ENCODE results near the gene NUAK1. TPM values are rescaled to one million over a fixed set of nuclear protein-coding genes. Genes with fewer than 3 reads are reported as not detected.

Gene NUAK1
- total RNA-seq, 1 donor from 2014 or later = not detected

- no peak overlapping the region for H3K27ac Mint-ChIP-seq
- DNase-seq (ENCODE audit: low spot score) = no peak
- no peak overlapping the region for H3K4me3 Mint-ChIP-seq
- H3K9me3 Mint-ChIP-seq = no peaks in the 10 kb centered on the region
- intact Hi-C loops (cut with micrococcal nuclease) = no loop called here
- H3K4me1 Mint-ChIP-seq (ENCODE audit: low read depth) = no peaks in the 10 kb centered on the region
- no peaks in the 10 kb centered on the region for H3K36me3 Mint-ChIP-seq (ENCODE audit: low read depth)
- peaks cover 11% of the 10 kb centered on the region for H3K27me3 Mint-ChIP-seq (ENCODE audit: insufficient read depth)
Observed at GRCh38 chr12:106086696-106087095, 52.1 kb downstream of the NUAK1 start.

- Mint-ChIP-seq H3K4me3 (no peak overlapping the region), H3K4me1 (ENCODE audit: low read depth) (no peaks in the 10 kb centered on the region), H3K9me3 (no peaks in the 10 kb centered on the region), H3K27ac (no peak overlapping the region), H3K27me3 (ENCODE audit: insufficient read depth) (peaks cover 9% of the 10 kb centered on the region), H3K36me3 (ENCODE audit: low read depth) (no peaks in the 10 kb centered on the region)
- intact Hi-C loops (cut with micrococcal nuclease) = no loop called here
- no peak for DNase-seq (ENCODE audit: low spot score)
Observed at GRCh38 chr12:106085213-106085612, 53.5 kb downstream of the NUAK1 start.

- H3K4me1 Mint-ChIP-seq (ENCODE audit: low read depth) = no peaks in the 10 kb centered on the region
- intact Hi-C loops (cut with micrococcal nuclease) = no loop called here
- H3K36me3 Mint-ChIP-seq (ENCODE audit: low read depth) = no peaks in the 10 kb centered on the region
- H3K27me3 Mint-ChIP-seq (ENCODE audit: insufficient read depth) = peaks cover 9% of the 10 kb centered on the region
- DNase-seq (ENCODE audit: low spot score) = no peak
- no peak overlapping the region for H3K4me3 Mint-ChIP-seq
- no peaks in the 10 kb centered on the region for H3K9me3 Mint-ChIP-seq
- H3K27ac Mint-ChIP-seq = no peak overlapping the region
Observed at GRCh38 chr12:106084759-106085158, 54.0 kb downstream of the NUAK1 start.

- Mint-ChIP-seq H3K4me1 (ENCODE audit: low read depth) (no peaks in the 10 kb centered on the region), H3K27me3 (ENCODE audit: insufficient read depth) (peaks cover 9% of the 10 kb centered on the region), H3K36me3 (ENCODE audit: low read depth) (no peaks in the 10 kb centered on the region), H3K27ac (no peak overlapping the region), H3K4me3 (no peak overlapping the region), H3K9me3 (no peaks in the 10 kb centered on the region)
- intact Hi-C loops (cut with micrococcal nuclease) = no loop called here
- DNase-seq (ENCODE audit: low spot score) = no peak
Observed at GRCh38 chr12:106084014-106084671, 54.6 kb downstream of the NUAK1 start.

GRCh38 chr12:106082216-106083175 lies 56.3 kb downstream of the NUAK1 start:
- no peaks in the 10 kb centered on the region for H3K9me3 Mint-ChIP-seq
- no peak overlapping the region for H3K4me3 Mint-ChIP-seq
- no peaks in the 10 kb centered on the region for H3K4me1 Mint-ChIP-seq (ENCODE audit: low read depth)
- no peaks in the 10 kb centered on the region for H3K36me3 Mint-ChIP-seq (ENCODE audit: low read depth)
- peaks cover 9% of the 10 kb centered on the region for H3K27me3 Mint-ChIP-seq (ENCODE audit: insufficient read depth)
- intact Hi-C loops (cut with micrococcal nuclease) = no loop called here
- no peak for DNase-seq (ENCODE audit: low spot score)
- no peak overlapping the region for H3K27ac Mint-ChIP-seq

- Mint-ChIP-seq H3K9me3 (no peaks in the 10 kb centered on the region), H3K4me3 (no peak overlapping the region), H3K27ac (no peak overlapping the region), H3K27me3 (ENCODE audit: insufficient read depth) (peaks cover 9% of the 10 kb centered on the region), H3K4me1 (ENCODE audit: low read depth) (no peaks in the 10 kb centered on the region), H3K36me3 (ENCODE audit: low read depth) (no peaks in the 10 kb centered on the region)
- DNase-seq (ENCODE audit: low spot score) = no peak
- intact Hi-C loops (cut with micrococcal nuclease) = no loop called here
Observed at GRCh38 chr12:106081606-106082005, 57.1 kb downstream of the NUAK1 start.

- Mint-ChIP-seq H3K27me3 (ENCODE audit: insufficient read depth) (peaks cover 9% of the 10 kb centered on the region), H3K9me3 (no peaks in the 10 kb centered on the region), H3K4me1 (ENCODE audit: low read depth) (no peaks in the 10 kb centered on the region), H3K27ac (no peak overlapping the region), H3K4me3 (no peak overlapping the region), H3K36me3 (ENCODE audit: low read depth) (no peaks in the 10 kb centered on the region)
- intact Hi-C loops (cut with micrococcal nuclease) = no loop called here
- DNase-seq (ENCODE audit: low spot score) = no peak
Observed at GRCh38 chr12:106080791-106081170, 58.0 kb downstream of the NUAK1 start.

- Mint-ChIP-seq H3K36me3 (ENCODE audit: low read depth) (no peaks in the 10 kb centered on the region), H3K4me3 (no peak overlapping the region), H3K27me3 (ENCODE audit: insufficient read depth) (peaks cover 9% of the 10 kb centered on the region), H3K4me1 (ENCODE audit: low read depth) (no peaks in the 10 kb centered on the region), H3K27ac (no peak overlapping the region), H3K9me3 (no peaks in the 10 kb centered on the region)
- intact Hi-C loops (cut with micrococcal nuclease) = no loop called here
- no peak for DNase-seq (ENCODE audit: low spot score)
Observed at GRCh38 chr12:106080041-106080790, 58.5 kb downstream of the NUAK1 start.

- no peak for DNase-seq (ENCODE audit: low spot score)
- Mint-ChIP-seq H3K4me3 (no peak overlapping the region), H3K36me3 (ENCODE audit: low read depth) (no peaks in the 10 kb centered on the region), H3K4me1 (ENCODE audit: low read depth) (no peaks in the 10 kb centered on the region), H3K9me3 (no peaks in the 10 kb centered on the region), H3K27ac (no peak overlapping the region), H3K27me3 (ENCODE audit: insufficient read depth) (peaks cover 8% of the 10 kb centered on the region)
- intact Hi-C loops (cut with micrococcal nuclease) = no loop called here
Observed at GRCh38 chr12:106079148-106079738, 59.5 kb downstream of the NUAK1 start.

GRCh38 chr12:106078358-106079010 lies 60.3 kb downstream of the NUAK1 start:
- no peak for DNase-seq (ENCODE audit: low spot score)
- intact Hi-C loops (cut with micrococcal nuclease) = no loop called here
- Mint-ChIP-seq H3K4me1 (ENCODE audit: low read depth) (no peaks in the 10 kb centered on the region), H3K36me3 (ENCODE audit: low read depth) (no peaks in the 10 kb centered on the region), H3K27ac (no peak overlapping the region), H3K4me3 (no peak overlapping the region), H3K9me3 (no peaks in the 10 kb centered on the region), H3K27me3 (ENCODE audit: insufficient read depth) (peaks cover 4% of the 10 kb centered on the region)

- H3K4me1 Mint-ChIP-seq (ENCODE audit: low read depth) = peaks cover 5% of the 10 kb centered on the region
- H3K36me3 Mint-ChIP-seq (ENCODE audit: low read depth) = no peaks in the 10 kb centered on the region
- peaks cover 11% of the 10 kb centered on the region for H3K27me3 Mint-ChIP-seq (ENCODE audit: insufficient read depth)
- no peak overlapping the region for H3K4me3 Mint-ChIP-seq
- no peaks in the 10 kb centered on the region for H3K9me3 Mint-ChIP-seq
- H3K27ac Mint-ChIP-seq = no peak overlapping the region
- intact Hi-C loops (cut with micrococcal nuclease) = no loop called here
- no peak for DNase-seq (ENCODE audit: low spot score)
Observed at GRCh38 chr12:106074706-106075392, 63.9 kb downstream of the NUAK1 start.

- no peak for DNase-seq (ENCODE audit: low spot score)
- no peak overlapping the region for H3K27ac Mint-ChIP-seq
- H3K27me3 Mint-ChIP-seq (ENCODE audit: insufficient read depth) = peaks cover 11% of the 10 kb centered on the region
- no peak overlapping the region for H3K4me3 Mint-ChIP-seq
- H3K9me3 Mint-ChIP-seq = no peaks in the 10 kb centered on the region
- intact Hi-C loops (cut with micrococcal nuclease) = no loop called here
- H3K36me3 Mint-ChIP-seq (ENCODE audit: low read depth) = no peaks in the 10 kb centered on the region
- peaks cover 5% of the 10 kb centered on the region for H3K4me1 Mint-ChIP-seq (ENCODE audit: low read depth)
Observed at GRCh38 chr12:106074361-106074705, 64.4 kb downstream of the NUAK1 start.

All from activated T-helper 1 cell treated with anti-CD3 and anti-CD28 coated beads, Interleukin-12 subunit alpha, Interleukin-12 subunit beta, Interleukin-2, Interleukin-4 antibody, amounts not matched to agents 30 ng/mL and 10 ng/mL and 1 ng/mL, durations not matched to agents 14 hours and 24 hours and 36 hours (primary cell).